Measurements from ENCODE around the gene TERT.

Gene TERT

GRCh38 chr5:1208743-1209488 is 86.0 kb downstream of the TERT start:
- DNase-seq (ENCODE audit: low read depth in 2 of 2, low spot score in 1 of 2): no peak

- DNase-seq (ENCODE audit: low read depth in 2 of 2, low spot score in 1 of 2): no peak
Measured at GRCh38 chr5:1208221-1208742, 86.6 kb downstream of the TERT start.

DNA sequence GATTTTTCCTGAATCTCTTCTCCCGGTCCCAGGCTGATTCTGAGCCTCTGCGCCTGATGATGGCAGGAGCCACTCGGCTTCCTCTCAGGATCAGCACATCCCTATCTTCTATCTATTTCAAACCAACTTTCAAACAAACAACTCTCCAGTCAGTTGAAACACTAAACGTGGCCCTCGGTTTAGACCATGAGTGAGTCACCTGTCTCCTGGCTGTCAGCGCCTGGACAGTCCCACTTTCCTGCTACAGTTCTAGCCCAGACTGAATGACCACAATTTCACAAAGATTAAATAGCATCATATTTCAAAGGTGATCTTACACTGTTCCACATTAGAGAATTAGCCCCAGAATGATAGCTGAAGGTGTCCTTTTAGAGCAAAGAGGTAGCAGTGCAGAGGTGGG is 87.3 kb downstream of the TERT start:
- no peak for DNase-seq (ENCODE audit: low read depth in 2 of 2, low spot score in 1 of 2)

- DNase-seq (ENCODE audit: low read depth in 2 of 2, low spot score in 1 of 2): no peak
Measured at GRCh38 chr5:1206521-1207412, 88.1 kb downstream of the TERT start.

DNA sequence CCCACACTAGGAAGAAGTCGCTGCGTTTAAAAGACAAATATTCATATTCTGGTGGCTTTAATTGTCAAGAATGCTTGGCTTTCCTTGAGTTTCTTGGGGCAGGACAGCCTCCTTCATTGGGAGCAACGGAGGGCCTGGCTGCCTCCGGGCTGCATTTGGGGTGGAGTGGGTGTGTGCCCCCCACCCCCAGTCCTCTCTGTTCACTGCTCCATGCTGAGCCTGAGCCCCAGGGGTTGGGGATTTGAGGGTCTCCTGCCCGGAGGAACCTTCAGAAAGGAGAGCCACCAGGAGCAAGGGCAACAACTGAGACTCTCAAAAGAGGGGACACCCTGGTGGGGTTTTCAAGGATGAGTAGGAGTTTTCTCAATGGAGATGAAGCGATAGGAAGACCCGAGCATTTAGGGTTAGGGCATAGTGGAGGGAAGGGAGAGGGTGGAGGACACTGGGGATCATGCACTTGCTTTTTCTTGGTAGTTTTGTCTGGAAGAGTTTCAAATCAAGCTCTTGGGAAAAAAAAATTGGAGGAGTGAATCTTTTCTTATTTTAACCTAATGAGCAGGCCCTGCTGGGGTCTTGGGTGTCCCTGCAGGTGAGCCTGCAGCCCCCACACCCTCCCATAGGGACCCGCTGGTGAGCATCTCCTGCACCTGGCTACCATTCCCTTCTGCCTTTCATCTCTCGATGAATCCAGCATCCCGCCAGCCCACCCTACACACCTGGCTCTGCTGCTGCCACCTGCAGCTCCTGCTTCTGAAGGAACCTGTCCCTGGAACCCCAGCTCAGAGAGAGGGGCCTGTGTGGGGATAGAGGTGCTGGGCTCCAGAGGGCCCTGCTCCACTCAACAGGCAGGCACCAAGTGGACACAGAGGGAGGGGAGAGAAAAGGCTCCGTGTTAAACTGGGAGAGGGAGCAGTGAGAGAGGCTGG is 89.3 kb downstream of the TERT start:
- DNase-seq (ENCODE audit: low read depth in 2 of 2, low spot score in 1 of 2): no peak

DNA sequence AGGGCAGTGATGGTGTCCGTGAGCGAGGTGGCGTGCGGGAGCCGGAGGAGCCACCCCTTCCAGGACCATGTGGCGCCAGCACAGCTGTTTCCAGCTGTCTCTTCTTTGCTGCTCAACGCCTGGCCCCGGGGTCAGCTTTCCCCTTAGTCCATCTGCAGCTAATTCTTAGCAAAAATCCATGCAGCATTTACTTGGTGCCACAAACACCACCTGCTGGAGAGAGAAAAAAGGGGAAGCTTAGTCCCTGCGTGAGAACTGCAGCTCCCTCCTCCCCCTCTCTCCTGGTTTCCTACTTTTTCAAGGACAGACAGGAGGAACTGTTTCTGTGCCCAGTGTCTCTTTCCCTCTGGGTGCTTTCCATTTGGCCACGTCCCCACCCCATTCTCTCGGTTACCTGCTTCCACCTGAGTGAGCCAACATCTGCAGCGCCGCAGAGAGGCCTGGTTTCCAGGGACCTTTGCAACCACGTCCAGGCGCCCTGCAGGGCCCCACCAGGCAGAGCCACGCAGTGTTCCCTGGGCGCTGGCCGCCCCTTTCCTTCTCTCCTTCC is 90.1 kb downstream of the TERT start:
- DNase-seq (ENCODE audit: low read depth in 2 of 2, low spot score in 1 of 2): no peak

GRCh38 chr5:1203968-1204692 is 90.7 kb downstream of the TERT start:
- no peak for DNase-seq (ENCODE audit: low read depth in 2 of 2, low spot score in 1 of 2)

GRCh38 chr5:1203311-1203967 is 91.4 kb downstream of the TERT start:
- no peak for DNase-seq (ENCODE audit: low read depth in 2 of 2, low spot score in 1 of 2)
